Loucy (cell line): ENCODE results near the gene GNG2.

Experiments
- EZH2phosphoT487 ChIP-seq: fragments of 200-600 bp; IDR thresholded peaks from 2 replicates; pipeline ENCODE4 v1.6.1; 2018; ENCODE audit warnings: antibody characterized with exemption, mild to moderate bottlenecking, moderate library complexity, borderline replicate concordance
- TF ChIP-seq, protein P1 (sequence below): fragments of 200-600 bp; sonication (generic); conservative IDR thresholded peaks from 2 replicates; pipeline ENCODE4 v1.5.1; 2014; ENCODE audit warnings: mild to moderate bottlenecking, antibody characterized with exemption, low read length

GRCh38 chr14:52005625-52006024 is 145.2 kb downstream of the GNG2 start:
- TF ChIP-seq, protein P1, sequence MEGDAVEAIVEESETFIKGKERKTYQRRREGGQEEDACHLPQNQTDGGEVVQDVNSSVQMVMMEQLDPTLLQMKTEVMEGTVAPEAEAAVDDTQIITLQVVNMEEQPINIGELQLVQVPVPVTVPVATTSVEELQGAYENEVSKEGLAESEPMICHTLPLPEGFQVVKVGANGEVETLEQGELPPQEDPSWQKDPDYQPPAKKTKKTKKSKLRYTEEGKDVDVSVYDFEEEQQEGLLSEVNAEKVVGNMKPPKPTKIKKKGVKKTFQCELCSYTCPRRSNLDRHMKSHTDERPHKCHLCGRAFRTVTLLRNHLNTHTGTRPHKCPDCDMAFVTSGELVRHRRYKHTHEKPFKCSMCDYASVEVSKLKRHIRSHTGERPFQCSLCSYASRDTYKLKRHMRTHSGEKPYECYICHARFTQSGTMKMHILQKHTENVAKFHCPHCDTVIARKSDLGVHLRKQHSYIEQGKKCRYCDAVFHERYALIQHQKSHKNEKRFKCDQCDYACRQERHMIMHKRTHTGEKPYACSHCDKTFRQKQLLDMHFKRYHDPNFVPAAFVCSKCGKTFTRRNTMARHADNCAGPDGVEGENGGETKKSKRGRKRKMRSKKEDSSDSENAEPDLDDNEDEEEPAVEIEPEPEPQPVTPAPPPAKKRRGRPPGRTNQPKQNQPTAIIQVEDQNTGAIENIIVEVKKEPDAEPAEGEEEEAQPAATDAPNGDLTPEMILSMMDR: no peak
- TF ChIP-seq EZH2phosphoT487: no peak
